H9 (cell line): ENCODE measurements around the gene SNX17. TPM values are rescaled to one million over a fixed set of nuclear protein-coding genes. Genes with fewer than 3 reads are reported as not detected.

Experiments used
- DNase-seq: peaks from one replicate; pipeline ENCODE4 v3.0.0-alpha.2; 2017
- H2AFZ ChIP-seq: one replicate; pipeline ENCODE4 v1.6.1; 2013; ENCODE audit warnings: mild to moderate bottlenecking, low read length, control low read depth, moderate library complexity
- H2AK5ac ChIP-seq: 2 replicates; pipeline ENCODE4 v1.6.1; 2013; ENCODE audit warnings: low read length, control low read depth, mixed read lengths; ENCODE audit not compliant: insufficient read length
- H2BK120ac ChIP-seq: one replicate; pipeline ENCODE4 v1.6.1; 2013; ENCODE audit warnings: low read depth, mild to moderate bottlenecking, low read length, control low read depth, inconsistent platforms; ENCODE audit not compliant: poor library complexity, severe bottlenecking
- H2BK12ac ChIP-seq: 2 replicates; pipeline ENCODE4 v1.6.1; 2013; ENCODE audit warnings: low read length, control low read depth, mixed read lengths, low read depth; ENCODE audit not compliant: insufficient read length
- H2BK15ac ChIP-seq: 2 replicates; pipeline ENCODE4 v1.6.1; 2013; ENCODE audit warnings: low read depth, low read length, control low read depth
- H2BK20ac ChIP-seq: one replicate; pipeline ENCODE4 v1.6.1; 2013; ENCODE audit warnings: low read depth, mild to moderate bottlenecking, low read length, control low read depth, inconsistent platforms; ENCODE audit not compliant: poor library complexity, severe bottlenecking
- H2BK5ac ChIP-seq: 2 replicates; pipeline ENCODE4 v1.6.1; 2013; ENCODE audit warnings: low read length, control low read depth, mixed read lengths; ENCODE audit not compliant: insufficient read length
- H3K14ac ChIP-seq: 2 replicates; pipeline ENCODE4 v1.6.1; 2013; ENCODE audit warnings: low read length, control low read depth; ENCODE audit not compliant: insufficient read depth
- H3K18ac ChIP-seq: 2 replicates; pipeline ENCODE4 v1.6.1; 2013; ENCODE audit warnings: low read depth, mild to moderate bottlenecking, mixed read lengths, low read length, control low read depth; ENCODE audit not compliant: insufficient read length
- H3K23ac ChIP-seq: 2 replicates; pipeline ENCODE4 v1.6.1; 2013; ENCODE audit warnings: low read length, control low read depth, mixed read lengths, low read depth; ENCODE audit not compliant: insufficient read length
- H3K23me2 ChIP-seq: 2 replicates; pipeline ENCODE4 v1.6.1; 2013; ENCODE audit warnings: low read depth, mild to moderate bottlenecking, mixed read lengths, low read length, control low read depth; ENCODE audit not compliant: insufficient read length, poor library complexity, severe bottlenecking
- H3K27ac ChIP-seq: 2 replicates; pipeline ENCODE4 v1.5.1; 2013; ENCODE audit warnings: low read length, control low read depth, mixed read lengths, low read depth; ENCODE audit not compliant: insufficient read length
- H3K27me3 ChIP-seq: 2 replicates; pipeline ENCODE4 v1.6.1; 2013; ENCODE audit warnings: low read length, control low read depth, inconsistent platforms; ENCODE audit not compliant: insufficient read depth
- H3K4ac ChIP-seq: 2 replicates; pipeline ENCODE4 v1.6.1; 2013; ENCODE audit warnings: low read depth, mild to moderate bottlenecking, control low read depth, inconsistent platforms, low read length, moderate library complexity
- H3K4me1 ChIP-seq: 2 replicates; pipeline ENCODE4 v1.6.1; 2013; ENCODE audit warnings: low read length, control low read depth, inconsistent platforms; ENCODE audit not compliant: insufficient read depth
- H3K4me2 ChIP-seq: 2 replicates; pipeline ENCODE4 v1.6.1; 2013; ENCODE audit warnings: low read length, control low read depth, mixed read lengths; ENCODE audit not compliant: insufficient read length, insufficient read depth
- H3K56ac ChIP-seq: 2 replicates; pipeline ENCODE4 v1.6.1; 2013; ENCODE audit warnings: low read depth, mild to moderate bottlenecking, mixed read lengths, low read length, control low read depth; ENCODE audit not compliant: insufficient read length
- H3K79me1 ChIP-seq: 2 replicates; pipeline ENCODE4 v1.6.1; 2013; ENCODE audit warnings: low read depth, mild to moderate bottlenecking, moderate library complexity, low read length, control low read depth, inconsistent platforms; ENCODE audit not compliant: insufficient read depth, poor library complexity, severe bottlenecking
- H3K79me2 ChIP-seq: 2 replicates; pipeline ENCODE4 v1.6.1; 2013; ENCODE audit warnings: low read length, control low read depth, inconsistent platforms; ENCODE audit not compliant: insufficient read depth
- H3K9ac ChIP-seq: 2 replicates; pipeline ENCODE4 v1.6.1; 2013; ENCODE audit warnings: low read length, control low read depth, mixed read lengths; ENCODE audit not compliant: insufficient read length; ENCODE audit errors: extremely low read depth
- H3K9me3 ChIP-seq: one replicate; pipeline ENCODE4 v1.6.1; 2013; ENCODE audit warnings: low read depth, low read length, inconsistent platforms; ENCODE audit not compliant: control insufficient read depth
- H3T11ph ChIP-seq: one replicate; pipeline ENCODE4 v1.6.1; 2013; ENCODE audit warnings: mild to moderate bottlenecking, low read length, control low read depth, inconsistent platforms
- H4K20me1 ChIP-seq: one replicate; pipeline ENCODE4 v1.6.1; 2013; ENCODE audit not compliant: control insufficient read depth, insufficient read length, insufficient read depth
- H4K5ac ChIP-seq: 2 replicates; pipeline ENCODE4 v1.6.1; 2013; ENCODE audit warnings: low read depth, mild to moderate bottlenecking, mixed read lengths, low read length, control low read depth; ENCODE audit not compliant: insufficient read length
- H4K8ac ChIP-seq: replicated peaks from 2 replicates; pipeline ENCODE4 v1.6.1; 2013; ENCODE audit warnings: low read length, control low read depth, mixed read lengths, low read depth; ENCODE audit not compliant: insufficient read length
- H4K91ac ChIP-seq: 2 replicates; pipeline ENCODE4 v1.6.1; 2013; ENCODE audit warnings: low read depth, mild to moderate bottlenecking, moderate library complexity, mixed read lengths, low read length, control low read depth; ENCODE audit not compliant: insufficient read length
- H3K27ac Mint-ChIP-seq, 3 experiments: 2 replicates in 2 of 3; 3 replicates in 1 of 3; pipeline ENCODE4 v1.8.0; 2020 to 2021; ENCODE audit warnings: mixed read lengths in 3 of 3, mild to moderate bottlenecking in 1 of 3, moderate library complexity in 1 of 3
- H3K27me3 Mint-ChIP-seq: 2 replicates; pipeline ENCODE4 v1.8.0; 2021; ENCODE audit warnings: low read depth, mild to moderate bottlenecking, moderate library complexity, mixed read lengths
- H3K36me3 Mint-ChIP-seq, 3 experiments: 2 replicates in 2 of 3; 3 replicates in 1 of 3; pipeline ENCODE4 v1.8.0; 2020 to 2021; ENCODE audit warnings: low read depth in 3 of 3, mixed read lengths in 3 of 3; ENCODE audit not compliant: insufficient read depth in 1 of 3
- H3K4me1 Mint-ChIP-seq, 2 experiments: 2 replicates each; pipeline ENCODE4 v1.8.0; 2020; ENCODE audit warnings: mixed read lengths in 2 of 2
- H3K4me3 Mint-ChIP-seq, 2 experiments: 2 replicates in 1 of 2; 3 replicates in 1 of 2; pipeline ENCODE4 v1.8.0; 2020 to 2021; ENCODE audit warnings: mild to moderate bottlenecking in 2 of 2, mixed read lengths in 2 of 2, moderate library complexity in 1 of 2
- H3K9me3 Mint-ChIP-seq, 2 experiments: 2 replicates in 1 of 2; 3 replicates in 1 of 2; pipeline ENCODE4 v1.8.0; 2020; ENCODE audit warnings: mild to moderate bottlenecking in 2 of 2, mixed read lengths in 2 of 2, moderate library complexity in 1 of 2
- WGBS: extraction: QIAGEN DNeasy Blood & Tissue Kit; methylation state at CpG from one replicate; pipeline ENCODE4 v1.1.7; 2013; ENCODE audit warnings: missing lambda C conversion rate, low lambda C conversion rate, mixed read lengths; ENCODE audit not compliant: insufficient read length; ENCODE audit errors: extremely low coverage; 5-methylcytosine and 5-hydroxymethylcytosine counted together
- total RNA-seq: library from RNA; stranded (reverse); gene quantifications from 2 replicates; pipeline ENCODE4 v1.2.1, GENCODE V29; 2021
- TF ChIP-seq, protein P1 (sequence below): fragments of 200-600 bp; sonication (generic); conservative IDR thresholded peaks from 3 replicates; pipeline ENCODE4 v1.8.0; 2021; ENCODE audit warnings: antibody characterized with exemption, mild to moderate bottlenecking

The SNX17 gene
- total RNA-seq, 1 experiment from 2014 or later = 81.1 TPM

DNA sequence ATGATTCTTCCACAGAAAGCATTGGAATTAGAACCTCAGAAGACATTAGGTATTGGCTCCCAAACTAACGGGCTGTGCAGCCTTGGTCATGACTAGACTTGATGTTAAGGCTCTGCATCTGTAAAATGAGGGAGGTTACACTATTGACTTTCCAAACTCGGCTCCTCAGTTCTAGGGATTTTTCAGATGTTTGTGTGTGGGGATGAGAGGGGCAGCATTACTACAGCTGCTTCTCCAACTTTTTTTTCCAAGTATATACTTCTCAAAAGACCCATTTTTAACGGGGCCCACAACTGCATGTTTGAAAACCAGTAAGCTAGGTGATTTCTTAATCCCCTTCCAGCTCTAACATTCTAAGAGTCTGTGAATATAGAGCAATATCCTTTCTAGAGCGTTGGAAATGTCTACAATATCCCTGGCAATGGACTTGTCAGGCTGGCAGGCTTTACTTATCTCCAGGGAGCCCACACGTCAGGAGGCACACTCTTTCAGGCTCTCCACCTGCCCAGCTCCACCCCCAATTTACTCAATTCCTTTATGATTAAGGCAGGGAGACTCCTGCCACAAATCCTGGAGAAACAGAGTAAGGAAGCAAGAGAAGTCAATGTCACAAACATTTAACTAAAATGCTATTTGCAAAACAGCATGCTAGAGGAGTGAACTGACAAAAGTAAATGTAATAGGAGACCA is 46.7 kb upstream of the SNX17 start:
- Mint-ChIP-seq H3K27ac (peak overlapping the region; percentile 98 to 99 (median 99)), H3K27me3 (no peaks in the 10 kb centered on the region), H3K4me1 (peaks cover 13 to 19% of the 10 kb centered on the region in 2 experiments), H3K9me3 (peaks cover 0 to 2% of the 10 kb centered on the region in 2 experiments; a peak in 2 of 5 replicates), H3K4me3 (peak overlapping the region; percentile 87 to 98), H3K36me3 (peaks cover 20 to 33% (median 29%) of the 10 kb centered on the region in 3 experiments)
- Histone ChIP-seq H3K56ac (no peak overlapping the region), H2BK5ac (no peak overlapping the region), H3K14ac (peak overlapping the region; percentile 94; the same call in 1 of the 2 replicates), H3K4me1 (0 out of 2 replicates have a peak, but pooled peaks cover 2% of the 10 kb centered on the region), H2BK120ac (no peak overlapping the region), H2AFZ (no peak overlapping the region), H3K27me3 (no peaks in the 10 kb centered on the region), H2BK12ac (peak overlapping the region; percentile 76), H2BK20ac (no peak overlapping the region), H4K91ac (no peak overlapping the region), H3K9ac (peak overlapping the region; percentile 93), H2BK15ac (no peak overlapping the region), H4K5ac (peak overlapping the region; percentile 19), H3K9me3 (no peaks in the 10 kb centered on the region), H3K23me2 (peaks cover 10% of the 10 kb centered on the region), H3K4me2 (peak overlapping the region; percentile 98), H3K4ac (no peak overlapping the region), H3K79me1 (no peaks in the 10 kb centered on the region), H3T11ph (no peak overlapping the region), H3K23ac (no peak overlapping the region), H3K79me2 (no peaks in the 10 kb centered on the region), H3K27ac (no peak overlapping the region), H3K18ac (peak overlapping the region; percentile 85), H2AK5ac (no peak overlapping the region), H4K8ac (no peak overlapping the region), H4K20me1 (no peaks in the 10 kb centered on the region)
- TF ChIP-seq, protein P1, sequence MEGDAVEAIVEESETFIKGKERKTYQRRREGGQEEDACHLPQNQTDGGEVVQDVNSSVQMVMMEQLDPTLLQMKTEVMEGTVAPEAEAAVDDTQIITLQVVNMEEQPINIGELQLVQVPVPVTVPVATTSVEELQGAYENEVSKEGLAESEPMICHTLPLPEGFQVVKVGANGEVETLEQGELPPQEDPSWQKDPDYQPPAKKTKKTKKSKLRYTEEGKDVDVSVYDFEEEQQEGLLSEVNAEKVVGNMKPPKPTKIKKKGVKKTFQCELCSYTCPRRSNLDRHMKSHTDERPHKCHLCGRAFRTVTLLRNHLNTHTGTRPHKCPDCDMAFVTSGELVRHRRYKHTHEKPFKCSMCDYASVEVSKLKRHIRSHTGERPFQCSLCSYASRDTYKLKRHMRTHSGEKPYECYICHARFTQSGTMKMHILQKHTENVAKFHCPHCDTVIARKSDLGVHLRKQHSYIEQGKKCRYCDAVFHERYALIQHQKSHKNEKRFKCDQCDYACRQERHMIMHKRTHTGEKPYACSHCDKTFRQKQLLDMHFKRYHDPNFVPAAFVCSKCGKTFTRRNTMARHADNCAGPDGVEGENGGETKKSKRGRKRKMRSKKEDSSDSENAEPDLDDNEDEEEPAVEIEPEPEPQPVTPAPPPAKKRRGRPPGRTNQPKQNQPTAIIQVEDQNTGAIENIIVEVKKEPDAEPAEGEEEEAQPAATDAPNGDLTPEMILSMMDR = no peak
- WGBS = no CpG with 5 or more reads among the region's 5 CpGs
- DNase-seq = no peak
